Activated CD8-positive, alpha-beta memory T cell treated with anti-CD3 and anti-CD28 coated beads for 1 hour (primary cell): ENCODE data around the gene CFAP99.

Experiments
- DNase-seq, 2 donors: peaks; one replicate each; pipeline ENCODE4 v3.0.0-alpha.2; 2020; ENCODE audit warnings: low read depth in 1 of 2; ENCODE audit errors: extremely low read depth in 1 of 2

Gene CFAP99

GRCh38 chr4:2497931-2498330, 79.2 kb downstream of the CFAP99 start:
- DNase-seq: no peak

- no peak for DNase-seq
These were observed 81.8 kb downstream of the CFAP99 start for GRCh38 chr4:2500547-2500946.

GRCh38 chr4:2501034-2501594, 82.4 kb downstream of the CFAP99 start:
- DNase-seq: no peak

- DNase-seq: no peak
These were observed 85.1 kb downstream of the CFAP99 start for GRCh38 chr4:2503809-2504208.

GRCh38 chr4:2507259-2507658, 88.5 kb downstream of the CFAP99 start:
- DNase-seq: no peak

GRCh38 chr4:2507855-2508254, 89.1 kb downstream of the CFAP99 start:
- no peak for DNase-seq

GRCh38 chr4:2510351-2511259, 91.8 kb downstream of the CFAP99 start:
- DNase-seq: no peak

GRCh38 chr4:2511645-2512131, 92.9 kb downstream of the CFAP99 start:
- DNase-seq: no peak
